ENCODE data around the gene XAGE1A. TPM values are rescaled to one million over a fixed set of nuclear protein-coding genes. Genes with fewer than 3 reads are reported as not detected.
"Not testable (repeated sequence)": the region's sequence is repeated elsewhere in the genome, so short reads cannot be mapped to it uniquely, and the experiment has no call there.

Gene XAGE1A, protein sequence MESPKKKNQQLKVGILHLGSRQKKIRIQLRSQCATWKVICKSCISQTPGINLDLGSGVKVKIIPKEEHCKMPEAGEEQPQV
- not detected for total RNA-seq

- H3K27ac Mint-ChIP-seq; intact Hi-C loops (cut with micrococcal nuclease); H3K4me3 Mint-ChIP-seq; H3K36me3 Mint-ChIP-seq; POLR2A ChIA-PET; H3K27me3 Mint-ChIP-seq; H3K9me3 Mint-ChIP-seq; H3K4me1 Mint-ChIP-seq (ENCODE audit: low read depth); DNase-seq; CTCF ChIA-PET: not testable (repeated sequence)
Measured at GRCh38 chrX:52495545-52496418, at the start of gene XAGE1A. XAGE1A (plus strand) TSS chrX:52495808; CDS start chrX:52497362, 1,554 bp downstream.

- H3K4me3 Mint-ChIP-seq; H3K27ac Mint-ChIP-seq; CTCF ChIA-PET; DNase-seq; H3K36me3 Mint-ChIP-seq; H3K9me3 Mint-ChIP-seq; intact Hi-C loops (cut with micrococcal nuclease); POLR2A ChIA-PET; H3K27me3 Mint-ChIP-seq; H3K4me1 Mint-ChIP-seq (ENCODE audit: low read depth): not testable (repeated sequence)
Measured at GRCh38 chrX:52452031-52452430, 43.6 kb upstream of the XAGE1A start.

DNA sequence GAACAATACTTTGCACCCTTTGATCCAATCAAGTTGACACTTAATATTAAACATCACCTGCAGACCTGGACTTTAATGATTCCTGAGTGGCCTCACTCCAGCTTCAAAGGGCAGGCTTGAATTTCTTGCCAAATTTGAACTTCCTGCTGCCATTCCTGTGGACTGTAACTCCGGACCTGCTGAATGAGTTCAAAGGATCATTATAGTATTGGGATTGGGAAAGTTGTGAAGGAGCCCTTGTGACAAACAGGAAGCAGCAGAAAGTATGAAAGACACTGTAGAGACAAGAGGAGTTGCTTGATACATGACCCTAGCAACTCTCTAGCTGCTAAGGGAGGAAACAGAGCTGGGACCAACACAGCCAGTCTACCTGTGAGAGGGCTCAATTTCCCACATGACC lies 24.3 kb upstream of the XAGE1A start:
- H3K27ac Mint-ChIP-seq; H3K4me1 Mint-ChIP-seq (ENCODE audit: low read depth); CTCF ChIA-PET; intact Hi-C loops (cut with micrococcal nuclease); H3K36me3 Mint-ChIP-seq; H3K27me3 Mint-ChIP-seq; DNase-seq; H3K9me3 Mint-ChIP-seq; POLR2A ChIA-PET; H3K4me3 Mint-ChIP-seq: not testable (repeated sequence)

- POLR2A ChIA-PET; DNase-seq; H3K4me3 Mint-ChIP-seq; H3K9me3 Mint-ChIP-seq; CTCF ChIA-PET; H3K27ac Mint-ChIP-seq; intact Hi-C loops (cut with micrococcal nuclease); H3K36me3 Mint-ChIP-seq; H3K27me3 Mint-ChIP-seq; H3K4me1 Mint-ChIP-seq (ENCODE audit: low read depth): not testable (repeated sequence)
Measured at GRCh38 chrX:52496419-52496772, 788 bp downstream of the XAGE1A start.

GRCh38 chrX:52501362-52501761 lies 5.8 kb downstream of the XAGE1A start:
- CTCF ChIA-PET; H3K27me3 Mint-ChIP-seq; H3K4me3 Mint-ChIP-seq; intact Hi-C loops (cut with micrococcal nuclease); DNase-seq; H3K9me3 Mint-ChIP-seq; H3K36me3 Mint-ChIP-seq; H3K4me1 Mint-ChIP-seq (ENCODE audit: low read depth); POLR2A ChIA-PET; H3K27ac Mint-ChIP-seq: not testable (repeated sequence)

DNA sequence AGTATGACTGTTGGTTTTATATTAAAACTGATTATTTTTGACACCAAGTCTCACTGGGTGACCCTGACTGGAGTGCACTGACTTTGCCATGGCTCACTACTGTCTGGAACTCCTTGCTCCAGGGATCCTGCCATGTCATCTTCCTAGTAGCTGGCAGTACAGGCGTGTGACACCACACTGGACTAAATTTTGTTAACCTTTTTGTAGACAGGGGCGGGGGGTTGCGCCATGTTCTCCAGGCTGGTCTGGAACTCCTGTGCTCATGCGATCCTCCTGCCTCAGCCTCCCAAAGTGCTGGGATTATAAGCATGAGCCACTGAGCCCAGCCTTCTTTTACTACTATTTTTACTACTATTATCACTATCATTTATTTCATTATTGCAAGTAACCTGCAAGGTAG lies 8.9 kb downstream of the XAGE1A start:
- Mint-ChIP-seq H3K36me3 (no peaks in the 10 kb centered on the region), H3K27ac (no peak overlapping the region), H3K9me3 (no peaks in the 10 kb centered on the region), H3K4me1 (ENCODE audit: low read depth) (no peaks in the 10 kb centered on the region), H3K4me3 (no peak overlapping the region), H3K27me3 (peaks cover 6% of the 10 kb centered on the region)
- POLR2A ChIA-PET = no interaction called here
- CTCF ChIA-PET = no interaction called here
- intact Hi-C loops (cut with micrococcal nuclease) = no loop called here
- DNase-seq = no peak

DNA sequence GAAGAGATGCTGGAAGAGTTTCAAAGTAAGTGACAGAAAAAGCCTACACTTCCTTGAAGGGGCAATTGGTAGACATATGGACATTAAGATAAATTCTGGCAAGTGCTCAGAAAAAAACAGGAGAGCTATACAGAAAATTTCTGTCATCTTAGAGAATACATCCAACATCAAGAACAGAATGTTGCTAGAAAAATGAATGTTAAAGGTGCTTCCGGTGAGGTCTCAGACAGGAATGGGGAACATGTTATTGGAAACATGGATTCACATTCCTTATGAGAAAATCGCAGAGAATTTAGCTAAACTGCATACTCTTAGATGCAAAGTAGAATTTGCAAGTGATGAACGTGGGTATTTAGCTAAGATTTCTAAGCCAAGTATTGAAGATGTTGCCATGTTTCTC lies 11.7 kb downstream of the XAGE1A start:
- Mint-ChIP-seq H3K9me3 (no peaks in the 10 kb centered on the region), H3K27ac (no peak overlapping the region), H3K36me3 (no peaks in the 10 kb centered on the region), H3K27me3 (peaks cover 6% of the 10 kb centered on the region), H3K4me3 (no peak overlapping the region), H3K4me1 (ENCODE audit: low read depth) (no peaks in the 10 kb centered on the region)
- DNase-seq = no peak
- intact Hi-C loops (cut with micrococcal nuclease) = no loop called here
- ChIA-PET CTCF (no interaction called here), POLR2A (no interaction called here)

- no peak for DNase-seq
- intact Hi-C loops (cut with micrococcal nuclease) = no loop called here
- ChIA-PET CTCF (no interaction called here), POLR2A (no interaction called here)
- Mint-ChIP-seq H3K4me1 (ENCODE audit: low read depth) (no peaks in the 10 kb centered on the region), H3K36me3 (no peaks in the 10 kb centered on the region), H3K9me3 (no peaks in the 10 kb centered on the region), H3K27me3 (peaks cover 5% of the 10 kb centered on the region), H3K27ac (no peak overlapping the region), H3K4me3 (no peak overlapping the region)
Measured at GRCh38 chrX:52509916-52510315, 14.3 kb downstream of the XAGE1A start.

DNA sequence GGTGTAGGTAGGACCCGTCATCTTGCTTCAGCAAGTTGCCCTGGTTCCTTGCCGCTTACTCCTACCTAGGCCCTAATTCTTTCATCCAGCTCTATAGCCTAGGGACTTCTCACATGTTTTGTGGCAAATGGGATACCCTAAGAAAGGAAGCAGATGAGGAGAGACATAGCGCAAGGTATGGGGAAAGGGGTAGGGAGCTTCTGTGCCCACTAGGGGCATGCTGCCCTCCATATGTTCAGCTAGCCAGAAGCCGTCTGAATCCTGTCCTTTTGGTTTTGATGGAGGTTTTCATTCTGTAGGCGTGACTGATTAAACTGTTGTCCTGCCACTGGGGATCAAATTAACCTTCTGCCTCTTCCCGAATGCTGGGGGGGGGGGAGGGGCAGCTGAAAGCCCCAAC lies 15.5 kb downstream of the XAGE1A start:
- intact Hi-C loops (cut with micrococcal nuclease); CTCF ChIA-PET; H3K36me3 Mint-ChIP-seq; H3K27ac Mint-ChIP-seq; H3K9me3 Mint-ChIP-seq; POLR2A ChIA-PET; H3K4me3 Mint-ChIP-seq; DNase-seq; H3K27me3 Mint-ChIP-seq; H3K4me1 Mint-ChIP-seq (ENCODE audit: low read depth): not testable (repeated sequence)

GRCh38 chrX:52516110-52516986 lies 20.7 kb downstream of the XAGE1A start:
- intact Hi-C loops (cut with micrococcal nuclease); H3K36me3 Mint-ChIP-seq: not testable (repeated sequence)

GRCh38 chrX:52516987-52517325 lies 21.3 kb downstream of the XAGE1A start, which contains the start of gene XAGE1B:
XAGE1B (minus strand) TSS chrX:52517063; CDS start chrX:52515527, 1,536 bp downstream.
- H3K27ac Mint-ChIP-seq; H3K4me3 Mint-ChIP-seq; DNase-seq; CTCF ChIA-PET; POLR2A ChIA-PET; H3K4me1 Mint-ChIP-seq (ENCODE audit: low read depth); H3K36me3 Mint-ChIP-seq; H3K9me3 Mint-ChIP-seq; H3K27me3 Mint-ChIP-seq; intact Hi-C loops (cut with micrococcal nuclease): not testable (repeated sequence)

More at GRCh38 chrX:52516110-52516986, 20.7 kb downstream of the XAGE1A start:
- H3K27ac Mint-ChIP-seq; H3K9me3 Mint-ChIP-seq; H3K27me3 Mint-ChIP-seq; POLR2A ChIA-PET; DNase-seq; CTCF ChIA-PET; H3K4me1 Mint-ChIP-seq (ENCODE audit: low read depth); H3K4me3 Mint-ChIP-seq: not testable (repeated sequence)

GRCh38 chrX:52541051-52541450 lies 45.4 kb downstream of the XAGE1A start:
- H3K27me3 Mint-ChIP-seq; H3K27ac Mint-ChIP-seq; intact Hi-C loops (cut with micrococcal nuclease); H3K9me3 Mint-ChIP-seq; POLR2A ChIA-PET; H3K4me1 Mint-ChIP-seq (ENCODE audit: low read depth); H3K36me3 Mint-ChIP-seq; CTCF ChIA-PET; DNase-seq; H3K4me3 Mint-ChIP-seq: not testable (repeated sequence)

DNA sequence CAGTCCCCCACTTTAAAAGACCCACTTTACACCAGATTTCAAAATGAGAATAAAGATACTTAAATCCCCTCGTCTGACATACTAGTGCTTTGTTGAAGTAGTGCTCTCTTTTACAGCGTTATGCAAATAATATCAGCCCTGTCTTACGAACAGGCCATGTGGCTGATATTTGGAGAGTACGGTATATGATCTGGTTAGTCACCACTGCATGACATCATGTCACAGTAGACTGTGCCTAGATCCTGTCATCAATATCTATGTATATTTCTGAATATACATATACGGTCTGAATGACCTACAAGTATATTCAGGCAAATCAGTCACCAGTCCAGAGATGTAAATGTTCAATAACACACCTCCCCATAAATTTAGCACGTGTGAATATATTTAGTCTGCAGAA lies 46.7 kb downstream of the XAGE1A start:
- H3K4me3 Mint-ChIP-seq = no peak overlapping the region
- ChIA-PET CTCF (no interaction called here), POLR2A (no interaction called here)
- no peaks in the 10 kb centered on the region for H3K36me3 Mint-ChIP-seq
- intact Hi-C loops (cut with micrococcal nuclease) = no loop called here
- no peaks in the 10 kb centered on the region for H3K27me3 Mint-ChIP-seq
- no peak overlapping the region for H3K27ac Mint-ChIP-seq
- no peaks in the 10 kb centered on the region for H3K9me3 Mint-ChIP-seq
- no peaks in the 10 kb centered on the region for H3K4me1 Mint-ChIP-seq (ENCODE audit: low read depth)
- DNase-seq = no peak

Data from activated CD4-positive, alpha-beta memory T cell treated with anti-CD3 and anti-CD28 coated beads for 36 hours (primary cell).